SK-N-MC (cell line): Measurements from ENCODE around the gene TMEM171.

ENCODE experiments used
- DNase-seq: peaks from one replicate; pipeline ENCODE4 v3.0.0-alpha.2; 2011; ENCODE audit warnings: low read depth, low spot score
- H3K27ac ChIP-seq: fragments of 200-600 bp; sonication (generic); 2 replicates; pipeline ENCODE4 v1.5.1; 2016; ENCODE audit warnings: mixed run types
- H3K36me3 ChIP-seq: fragments of 200-600 bp; sonication (generic); 2 replicates; pipeline ENCODE4 v1.6.1; 2017; ENCODE audit warnings: antibody characterized with exemption, low read length, mixed read lengths; ENCODE audit not compliant: insufficient read depth
- H3K4me3 ChIP-seq: fragments of 200-600 bp; sonication (generic); 2 replicates; pipeline ENCODE4 v1.5.1; 2016
- H3K9ac ChIP-seq: fragments of 200-600 bp; sonication (generic); 2 replicates; pipeline ENCODE4 v1.8.0; 2017; ENCODE audit warnings: mixed run types, mixed read lengths; ENCODE audit not compliant: insufficient read length
- H3K9me3 ChIP-seq: fragments of 200-600 bp; sonication (generic); 2 replicates; pipeline ENCODE4 v1.6.1; 2017; ENCODE audit warnings: low read depth, mild to moderate bottlenecking, antibody characterized with exemption, low read length, moderate library complexity, mixed read lengths
- EZH2 ChIP-seq: fragments of 200-600 bp; sonication (generic); IDR thresholded peaks from one replicate; pipeline ENCODE4 v1.6.1; 2017; ENCODE audit warnings: antibody characterized with exemption
- FOXP2 ChIP-seq: optimal IDR thresholded peaks from 2 replicates; pipeline ENCODE3; 2011; ENCODE audit warnings: mild to moderate bottlenecking, moderate library complexity; ENCODE audit not compliant: insufficient read depth; ENCODE audit errors: extremely low read length, control extremely low read depth
- POLR2AphosphoS5 ChIP-seq: IDR thresholded peaks from 2 replicates; pipeline ENCODE4 v1.6.1; 2012; ENCODE audit warnings: mild to moderate bottlenecking, low read depth, low read length, borderline replicate concordance

The TMEM171 gene

GRCh38 chr5:73136055-73136562, 15.7 kb downstream of the TMEM171 start:
- no peak overlapping the region for H3K9ac ChIP-seq
- H3K4me3 ChIP-seq: no peak overlapping the region
- no peak for DNase-seq
- no peaks in the 10 kb centered on the region for H3K36me3 ChIP-seq
- no peak overlapping the region for H3K27ac ChIP-seq
- TF ChIP-seq FOXP2 (no peak), POLR2AphosphoS5 (no peak), EZH2 (no peak)
- no peaks in the 10 kb centered on the region for H3K9me3 ChIP-seq

- H3K36me3 ChIP-seq: no peaks in the 10 kb centered on the region
- H3K9ac ChIP-seq: no peak overlapping the region
- H3K9me3 ChIP-seq: no peaks in the 10 kb centered on the region
- no peak overlapping the region for H3K4me3 ChIP-seq
- no peak for DNase-seq
- TF ChIP-seq EZH2 (no peak), POLR2AphosphoS5 (no peak), FOXP2 (no peak)
- H3K27ac ChIP-seq: no peak overlapping the region
These were observed 17.5 kb downstream of the TMEM171 start for GRCh38 chr5:73137563-73138530.

GRCh38 chr5:73139485-73139884, 19.1 kb downstream of the TMEM171 start:
- TF ChIP-seq EZH2 (no peak), POLR2AphosphoS5 (no peak), FOXP2 (no peak)
- DNase-seq: no peak
- H3K4me3 ChIP-seq: no peak overlapping the region
- no peaks in the 10 kb centered on the region for H3K9me3 ChIP-seq
- no peak overlapping the region for H3K27ac ChIP-seq
- H3K9ac ChIP-seq: no peak overlapping the region
- no peaks in the 10 kb centered on the region for H3K36me3 ChIP-seq

- no peak for DNase-seq
- no peaks in the 10 kb centered on the region for H3K9me3 ChIP-seq
- no peak for TF ChIP-seq POLR2AphosphoS5
- TF ChIP-seq FOXP2: no peak
- TF ChIP-seq EZH2: no peak
These were observed 20.4 kb downstream of the TMEM171 start for GRCh38 chr5:73140801-73141200.

GRCh38 chr5:73142035-73142434, 21.7 kb downstream of the TMEM171 start:
- Histone ChIP-seq H3K27ac (no peak overlapping the region), H3K9ac (no peak overlapping the region), H3K4me3 (no peak overlapping the region), H3K9me3 (no peaks in the 10 kb centered on the region), H3K36me3 (no peaks in the 10 kb centered on the region)
- TF ChIP-seq EZH2: no peak
- no peak for DNase-seq

More at GRCh38 chr5:73140801-73141200, 20.4 kb downstream of the TMEM171 start:
- H3K4me3 ChIP-seq: no peak overlapping the region
- no peak overlapping the region for H3K27ac ChIP-seq
- no peak overlapping the region for H3K9ac ChIP-seq
- no peaks in the 10 kb centered on the region for H3K36me3 ChIP-seq

- DNase-seq: no peak
- Histone ChIP-seq H3K4me3 (no peak overlapping the region), H3K27ac (no peak overlapping the region), H3K9ac (no peak overlapping the region), H3K36me3 (no peaks in the 10 kb centered on the region), H3K9me3 (no peaks in the 10 kb centered on the region)
- TF ChIP-seq POLR2AphosphoS5: no peak
These were observed 23.3 kb downstream of the TMEM171 start for GRCh38 chr5:73143716-73144115.

- Histone ChIP-seq H3K9ac (no peak overlapping the region), H3K36me3 (no peaks in the 10 kb centered on the region), H3K27ac (peak overlapping the region; percentile 76), H3K4me3 (no peak overlapping the region), H3K9me3 (no peaks in the 10 kb centered on the region)
- TF ChIP-seq EZH2 (no peak), POLR2AphosphoS5 (no peak), FOXP2 (no peak)
- no peak for DNase-seq
These were observed 29.2 kb downstream of the TMEM171 start for GRCh38 chr5:73149540-73149939.

GRCh38 chr5:73150876-73151275, 30.5 kb downstream of the TMEM171 start:
- Histone ChIP-seq H3K36me3 (no peaks in the 10 kb centered on the region), H3K4me3 (no peak overlapping the region), H3K9ac (no peak overlapping the region), H3K9me3 (no peaks in the 10 kb centered on the region), H3K27ac (no peak overlapping the region)
- DNase-seq: no peak
- TF ChIP-seq POLR2AphosphoS5: no peak
